ENCODE results near the gene AATF.
"Not testable (repeated sequence)": the region's sequence is repeated elsewhere in the genome, so short reads cannot be mapped to it uniquely, and the experiment has no call there.

Gene AATF

GRCh38 chr17:37067555-37068111 lies 118.9 kb downstream of the AATF start:
- no peaks in the 10 kb centered on the region for H3K79me2 ChIP-seq (ENCODE audit: control insufficient read depth, insufficient read depth, low read length, poor library complexity)
- peaks cover 3 to 10% of the 10 kb centered on the region in 2 experiments for H3K4me1 ChIP-seq (ENCODE audit: control insufficient read depth in 1 of 2, insufficient read depth in 2 of 2, low read length in 2 of 2)
- H3K4me2 ChIP-seq (ENCODE audit: low read length) = no peak overlapping the region
- no peak overlapping the region for H3K18ac ChIP-seq (ENCODE audit: low read length)
- no peak overlapping the region for H4K91ac ChIP-seq (ENCODE audit: low read depth, low read length)
- DNase-seq = peak; percentile 83
- H3K36me3 ChIP-seq (ENCODE audit: control insufficient read depth in 1 of 2, insufficient read depth in 2 of 2, low read length in 2 of 2) = no peaks in the 10 kb centered on the region
- no peak overlapping the region for H2AFZ ChIP-seq (ENCODE audit: insufficient read depth, low read length, poor library complexity)
- no peak overlapping the region for H3K27ac ChIP-seq (ENCODE audit: low read depth, low read length)
- H3K4me3 ChIP-seq (ENCODE audit: low read depth, low read length) = no peak overlapping the region
- no peak overlapping the region for H2BK5ac ChIP-seq (ENCODE audit: low read depth, low read length, poor library complexity)
- H4K12ac ChIP-seq (ENCODE audit: low read depth, low read length) = no peak overlapping the region
- H4K8ac ChIP-seq (ENCODE audit: low read depth, low read length) = no peak overlapping the region
- no peak overlapping the region for H2AK5ac ChIP-seq (ENCODE audit: low read length)
- no CpG with 5 or more reads among the region's 13 CpGs for WGBS (ENCODE audit: extremely low coverage, insufficient coverage, insufficient read length)
- peaks cover 2% of the 10 kb centered on the region for H3K27me3 ChIP-seq (ENCODE audit: insufficient read depth, low read length)
- H3K4ac ChIP-seq (ENCODE audit: low read depth, low read length) = no peak overlapping the region
- no peaks in the 10 kb centered on the region for H3K79me1 ChIP-seq (ENCODE audit: low read length)
- no peak overlapping the region for H3K14ac ChIP-seq (ENCODE audit: low read length)
- H2BK12ac ChIP-seq (ENCODE audit: low read length) = no peak overlapping the region
- no peaks in the 10 kb centered on the region for H3K9me3 ChIP-seq (ENCODE audit: insufficient read depth, low read depth, low read length)
- no peak overlapping the region for H3K23ac ChIP-seq (ENCODE audit: low read length)
- H3K9ac ChIP-seq (ENCODE audit: low read length) = no peak overlapping the region
- H2BK120ac ChIP-seq (ENCODE audit: insufficient read depth, low read length, poor library complexity) = no peak overlapping the region

- H2BK120ac ChIP-seq (ENCODE audit: insufficient read depth, low read length, poor library complexity) = no peak overlapping the region
- H2BK12ac ChIP-seq (ENCODE audit: low read length) = no peak overlapping the region
- peak overlapping the region; percentile 49 for H2AK5ac ChIP-seq (ENCODE audit: low read length)
- no peaks in the 10 kb centered on the region for H3K9me3 ChIP-seq (ENCODE audit: insufficient read depth, low read depth, low read length)
- H3K4me2 ChIP-seq (ENCODE audit: low read length) = no peak overlapping the region
- H4K91ac ChIP-seq (ENCODE audit: low read depth, low read length) = peak overlapping the region; percentile 19
- peak overlapping the region; percentile 35 for H3K14ac ChIP-seq (ENCODE audit: low read length)
- H3K4me1 ChIP-seq (ENCODE audit: control insufficient read depth in 1 of 2, insufficient read depth in 2 of 2, low read length in 2 of 2) = peaks cover 3 to 10% of the 10 kb centered on the region in 2 experiments
- H3K27me3 ChIP-seq (ENCODE audit: insufficient read depth, low read length) = peaks cover 2% of the 10 kb centered on the region
- peak overlapping the region; percentile 43 for H3K18ac ChIP-seq (ENCODE audit: low read length)
- H3K36me3 ChIP-seq (ENCODE audit: control insufficient read depth in 1 of 2, insufficient read depth in 2 of 2, low read length in 2 of 2) = no peaks in the 10 kb centered on the region
- no peak overlapping the region for H3K27ac ChIP-seq (ENCODE audit: low read depth, low read length)
- no peak overlapping the region for H3K9ac ChIP-seq (ENCODE audit: low read length)
- peak overlapping the region; percentile 36 for H4K8ac ChIP-seq (ENCODE audit: low read depth, low read length)
- no peaks in the 10 kb centered on the region for H3K79me1 ChIP-seq (ENCODE audit: low read length)
- H2AFZ ChIP-seq (ENCODE audit: insufficient read depth, low read length, poor library complexity) = no peak overlapping the region
- H3K4me3 ChIP-seq (ENCODE audit: low read depth, low read length) = no peak overlapping the region
- WGBS (ENCODE audit: extremely low coverage, insufficient coverage, insufficient read length) = no CpG with 5 or more reads among the region's 10 CpGs
- H3K79me2 ChIP-seq (ENCODE audit: control insufficient read depth, insufficient read depth, low read length, poor library complexity) = no peaks in the 10 kb centered on the region
- H4K12ac ChIP-seq (ENCODE audit: low read depth, low read length) = no peak overlapping the region
- H3K4ac ChIP-seq (ENCODE audit: low read depth, low read length) = no peak overlapping the region
- no peak overlapping the region for H3K23ac ChIP-seq (ENCODE audit: low read length)
- H2BK5ac ChIP-seq (ENCODE audit: low read depth, low read length, poor library complexity) = no peak overlapping the region
- no peak for DNase-seq
Measured at GRCh38 chr17:37068266-37068665, 119.5 kb downstream of the AATF start.

GRCh38 chr17:37069087-37069486 lies 120.3 kb downstream of the AATF start:
- Histone ChIP-seq H2AFZ (ENCODE audit: insufficient read depth, low read length, poor library complexity) (no peak overlapping the region), H2BK120ac (ENCODE audit: insufficient read depth, low read length, poor library complexity) (no peak overlapping the region), H4K8ac (ENCODE audit: low read depth, low read length) (no peak overlapping the region), H4K91ac (ENCODE audit: low read depth, low read length) (no peak overlapping the region), H3K4ac (ENCODE audit: low read depth, low read length) (no peak overlapping the region), H2BK12ac (ENCODE audit: low read length) (no peak overlapping the region), H3K79me1 (ENCODE audit: low read length) (no peaks in the 10 kb centered on the region), H3K9ac (ENCODE audit: low read length) (no peak overlapping the region), H3K14ac (ENCODE audit: low read length) (no peak overlapping the region), H2AK5ac (ENCODE audit: low read length) (no peak overlapping the region), H3K4me3 (ENCODE audit: low read depth, low read length) (no peak overlapping the region), H4K12ac (ENCODE audit: low read depth, low read length) (no peak overlapping the region), H3K27ac (ENCODE audit: low read depth, low read length) (no peak overlapping the region), H2BK5ac (ENCODE audit: low read depth, low read length, poor library complexity) (no peak overlapping the region), H3K23ac (ENCODE audit: low read length) (no peak overlapping the region), H3K36me3 (ENCODE audit: control insufficient read depth in 1 of 2, insufficient read depth in 2 of 2, low read length in 2 of 2) (no peaks in the 10 kb centered on the region), H3K9me3 (ENCODE audit: insufficient read depth, low read depth, low read length) (no peaks in the 10 kb centered on the region), H3K4me2 (ENCODE audit: low read length) (no peak overlapping the region), H3K79me2 (ENCODE audit: control insufficient read depth, insufficient read depth, low read length, poor library complexity) (no peaks in the 10 kb centered on the region), H3K4me1 (ENCODE audit: control insufficient read depth in 1 of 2, insufficient read depth in 2 of 2, low read length in 2 of 2) (peaks cover 3 to 10% of the 10 kb centered on the region in 2 experiments), H3K18ac (ENCODE audit: low read length) (no peak overlapping the region), H3K27me3 (ENCODE audit: insufficient read depth, low read length) (peaks cover 2% of the 10 kb centered on the region)
- no CpG with 5 or more reads among the region's 3 CpGs for WGBS (ENCODE audit: extremely low coverage, insufficient coverage, insufficient read length)
- no peak for DNase-seq

- not testable (repeated sequence) for H3K4ac ChIP-seq (ENCODE audit: low read depth, low read length); H3K36me3 ChIP-seq (ENCODE audit: control insufficient read depth in 1 of 2, insufficient read depth in 2 of 2, low read length in 2 of 2); H3K27me3 ChIP-seq (ENCODE audit: insufficient read depth, low read length); H3K14ac ChIP-seq (ENCODE audit: low read length); H3K9ac ChIP-seq (ENCODE audit: low read length); H2AFZ ChIP-seq (ENCODE audit: insufficient read depth, low read length, poor library complexity); H4K8ac ChIP-seq (ENCODE audit: low read depth, low read length); H2BK5ac ChIP-seq (ENCODE audit: low read depth, low read length, poor library complexity); H3K9me3 ChIP-seq (ENCODE audit: insufficient read depth, low read depth, low read length); H3K27ac ChIP-seq (ENCODE audit: low read depth, low read length); H4K12ac ChIP-seq (ENCODE audit: low read depth, low read length); H3K4me3 ChIP-seq (ENCODE audit: low read depth, low read length); H3K79me1 ChIP-seq (ENCODE audit: low read length); H3K4me2 ChIP-seq (ENCODE audit: low read length); H3K23ac ChIP-seq (ENCODE audit: low read length); H2BK120ac ChIP-seq (ENCODE audit: insufficient read depth, low read length, poor library complexity); H4K91ac ChIP-seq (ENCODE audit: low read depth, low read length); H3K79me2 ChIP-seq (ENCODE audit: control insufficient read depth, insufficient read depth, low read length, poor library complexity); H3K18ac ChIP-seq (ENCODE audit: low read length); H3K4me1 ChIP-seq (ENCODE audit: control insufficient read depth in 1 of 2, insufficient read depth in 2 of 2, low read length in 2 of 2); H2BK12ac ChIP-seq (ENCODE audit: low read length); DNase-seq; H2AK5ac ChIP-seq (ENCODE audit: low read length)
- no CpG with 5 or more reads among the region's 3 CpGs for WGBS (ENCODE audit: extremely low coverage, insufficient coverage, insufficient read length)
Measured at GRCh38 chr17:37073464-37073863, 124.7 kb downstream of the AATF start.

Measured in trophoblast cell (in vitro differentiated cells and primary cell).